SU-DHL-6 (cell line): ENCODE data around the gene PLEKHM2.

Source experiments
- EZH2phosphoT487 ChIP-seq: fragments of 200-600 bp; sonication (generic), shearing (Covaris generic); conservative IDR thresholded peaks from 2 replicates; pipeline ENCODE4 v1.6.1; 2018; ENCODE audit warnings: mild to moderate bottlenecking, antibody characterized with exemption, low read length, moderate library complexity, mixed read lengths
- TF ChIP-seq, protein P1 (sequence below): fragments of 200-600 bp; sonication (generic); IDR thresholded peaks from one replicate; pipeline ENCODE4 v1.5.1; 2017; ENCODE audit warnings: antibody characterized with exemption, mild to moderate bottlenecking, low read length, moderate library complexity; ENCODE audit not compliant: insufficient read depth, poor library complexity, severe bottlenecking

DNA sequence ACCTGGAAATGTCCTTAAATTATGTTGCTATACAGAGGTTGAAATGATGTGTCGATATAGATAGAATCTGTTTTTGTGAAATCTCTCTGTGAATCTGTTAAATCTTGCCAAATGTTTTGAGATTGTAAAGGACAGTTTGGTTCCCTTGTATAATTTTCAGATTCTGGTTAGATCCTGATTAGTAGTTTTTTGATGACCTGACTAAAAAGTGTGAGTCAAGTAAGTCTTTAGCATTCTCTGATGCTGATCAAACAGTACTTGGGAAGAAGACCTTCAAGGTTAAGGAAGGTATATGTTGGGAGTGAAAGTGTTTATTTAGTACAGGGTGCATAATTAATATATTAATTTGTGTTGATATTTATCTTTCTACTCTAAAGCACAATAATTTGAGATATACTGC is 34.2 kb upstream of the PLEKHM2 start:
- TF ChIP-seq, protein P1, sequence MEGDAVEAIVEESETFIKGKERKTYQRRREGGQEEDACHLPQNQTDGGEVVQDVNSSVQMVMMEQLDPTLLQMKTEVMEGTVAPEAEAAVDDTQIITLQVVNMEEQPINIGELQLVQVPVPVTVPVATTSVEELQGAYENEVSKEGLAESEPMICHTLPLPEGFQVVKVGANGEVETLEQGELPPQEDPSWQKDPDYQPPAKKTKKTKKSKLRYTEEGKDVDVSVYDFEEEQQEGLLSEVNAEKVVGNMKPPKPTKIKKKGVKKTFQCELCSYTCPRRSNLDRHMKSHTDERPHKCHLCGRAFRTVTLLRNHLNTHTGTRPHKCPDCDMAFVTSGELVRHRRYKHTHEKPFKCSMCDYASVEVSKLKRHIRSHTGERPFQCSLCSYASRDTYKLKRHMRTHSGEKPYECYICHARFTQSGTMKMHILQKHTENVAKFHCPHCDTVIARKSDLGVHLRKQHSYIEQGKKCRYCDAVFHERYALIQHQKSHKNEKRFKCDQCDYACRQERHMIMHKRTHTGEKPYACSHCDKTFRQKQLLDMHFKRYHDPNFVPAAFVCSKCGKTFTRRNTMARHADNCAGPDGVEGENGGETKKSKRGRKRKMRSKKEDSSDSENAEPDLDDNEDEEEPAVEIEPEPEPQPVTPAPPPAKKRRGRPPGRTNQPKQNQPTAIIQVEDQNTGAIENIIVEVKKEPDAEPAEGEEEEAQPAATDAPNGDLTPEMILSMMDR: no peak
- TF ChIP-seq EZH2phosphoT487: no peak
